Measurements from ENCODE around the gene FUT7.

Gene FUT7

GRCh38 chr9:137011907-137012675 is 19.8 kb downstream of the FUT7 start:
- ChIA-PET POLR2A (no interaction called here), CTCF (interaction anchor here (0.7 to 1.8 kb wide), 5 partner anchors 15 to 23 kb away, joined by 3 to 4 read pairs (median 4); no protein-coding TSS in a partner anchor)
- no peak for DNase-seq (ENCODE audit: low read depth, low spot score)
- H3K4me3 ChIP-seq (ENCODE audit: low read depth, low read length) = no peak overlapping the region
- no peak for TF ChIP-seq CTCF (IDR thresholded peaks at IDR 0.05; ENCODE audit: insufficient read depth, low read length, missing control alignments)

DNA sequence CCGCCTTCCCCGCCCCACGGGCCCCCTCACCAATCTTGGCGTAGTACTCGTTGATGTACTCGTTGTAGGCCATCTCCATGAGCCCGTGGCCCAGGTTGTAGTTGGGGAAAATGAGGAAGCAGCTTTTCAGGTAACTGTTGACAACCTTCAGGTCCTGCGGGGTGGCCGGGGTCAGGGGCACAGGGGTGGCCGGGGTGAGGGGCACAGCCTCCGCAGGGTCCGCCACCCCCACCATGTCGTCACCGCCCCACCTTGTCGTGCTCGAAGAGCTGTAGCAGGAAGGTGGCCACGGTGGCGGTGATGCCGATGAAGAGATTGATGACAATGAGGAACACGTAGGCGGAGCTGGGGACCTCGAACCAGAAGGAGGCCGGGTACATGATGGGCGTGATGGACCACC is 20.7 kb downstream of the FUT7 start:
- POLR2A ChIA-PET = no interaction called here
- CTCF ChIA-PET = interaction anchor here (0.7 to 1.9 kb wide), 6 partner anchors 16 to 64 kb away, joined by 3 to 8 read pairs (median 4); no protein-coding TSS in a partner anchor
- no peak for DNase-seq (ENCODE audit: low read depth, low spot score)
- TF ChIP-seq CTCF (IDR thresholded peaks at IDR 0.05; ENCODE audit: insufficient read depth, low read length, missing control alignments) = no peak
- H3K4me3 ChIP-seq (ENCODE audit: low read depth, low read length) = no peak overlapping the region

DNA sequence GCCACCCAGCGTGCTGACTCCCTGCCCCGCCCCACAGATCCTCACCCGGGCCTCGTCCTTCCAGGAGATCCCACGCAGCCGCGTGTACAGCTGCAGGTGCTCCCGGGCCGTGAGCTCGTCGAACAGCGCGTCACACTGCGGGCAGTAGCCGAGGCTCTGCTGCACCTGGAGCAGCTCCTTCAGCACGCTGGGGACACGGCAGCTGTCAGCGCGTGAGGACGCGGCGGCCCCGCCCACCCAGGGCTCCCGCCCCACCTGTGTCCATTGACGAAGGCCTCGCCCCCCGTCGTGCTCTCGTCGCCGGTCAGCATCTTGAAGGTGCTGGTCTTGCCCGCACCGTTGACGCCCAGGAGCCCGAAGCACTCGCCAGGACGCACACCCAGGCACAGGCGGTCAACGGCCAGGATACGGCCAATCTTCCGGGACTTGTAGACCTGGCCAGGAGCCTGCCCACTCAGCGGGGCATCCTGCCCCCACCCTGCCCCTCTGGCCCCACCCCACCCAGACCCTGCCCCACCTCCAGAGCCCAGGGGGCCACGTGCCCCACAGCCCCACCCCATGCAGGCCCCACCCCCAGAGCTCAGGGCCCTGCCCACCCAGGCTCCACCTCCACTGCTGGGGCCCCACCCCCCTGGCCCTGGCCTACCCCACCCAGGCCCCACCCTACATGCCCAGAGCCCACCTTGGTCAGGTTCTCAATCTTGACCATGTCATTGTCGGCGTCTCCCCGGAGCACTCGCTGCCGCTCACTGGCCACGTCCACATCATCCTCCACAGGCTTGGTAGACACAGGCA is 21.8 kb downstream of the FUT7 start:
- DNase-seq (ENCODE audit: low read depth, low spot score) = no peak
- CTCF ChIA-PET = interaction anchor here (0.9 to 1.9 kb wide), 4 partner anchors 20 to 63 kb away, joined by 3 to 8 read pairs (median 4); no protein-coding TSS in a partner anchor
- POLR2A ChIA-PET = no interaction called here

GRCh38 chr9:137009217-137009616 is 22.7 kb downstream of the FUT7 start:
- no peak overlapping the region for H3K4me3 ChIP-seq (ENCODE audit: low read depth, low read length)
- TF ChIP-seq CTCF (IDR thresholded peaks at IDR 0.05; ENCODE audit: insufficient read depth, low read length, missing control alignments) = no peak
- no peak for DNase-seq (ENCODE audit: low read depth, low spot score)
- CTCF ChIA-PET = interaction anchor here (1.2 to 1.9 kb wide), 3 partner anchors 16 to 61 kb away, joined by 4 to 8 read pairs (median 4); no protein-coding TSS in a partner anchor
- POLR2A ChIA-PET = no interaction called here

More for the DNA sequence above, 21.8 kb downstream of the FUT7 start:
- TF ChIP-seq CTCF (IDR thresholded peaks at IDR 0.05; ENCODE audit: insufficient read depth, low read length, missing control alignments) = no peak
- H3K4me3 ChIP-seq (ENCODE audit: low read depth, low read length) = no peak overlapping the region

- POLR2A ChIA-PET = no interaction called here
- H3K4me3 ChIP-seq (ENCODE audit: low read depth, low read length) = no peak overlapping the region
- no peak for DNase-seq (ENCODE audit: low read depth, low spot score)
- TF ChIP-seq CTCF (IDR thresholded peaks at IDR 0.05; ENCODE audit: insufficient read depth, low read length, missing control alignments) = no peak
- CTCF ChIA-PET = interaction anchor here (1.6 kb wide), 1 partner anchor 17 kb away, joined by 4 read pairs; no protein-coding TSS in a partner anchor
These were observed 23.6 kb downstream of the FUT7 start for GRCh38 chr9:137008312-137008711.

DNA sequence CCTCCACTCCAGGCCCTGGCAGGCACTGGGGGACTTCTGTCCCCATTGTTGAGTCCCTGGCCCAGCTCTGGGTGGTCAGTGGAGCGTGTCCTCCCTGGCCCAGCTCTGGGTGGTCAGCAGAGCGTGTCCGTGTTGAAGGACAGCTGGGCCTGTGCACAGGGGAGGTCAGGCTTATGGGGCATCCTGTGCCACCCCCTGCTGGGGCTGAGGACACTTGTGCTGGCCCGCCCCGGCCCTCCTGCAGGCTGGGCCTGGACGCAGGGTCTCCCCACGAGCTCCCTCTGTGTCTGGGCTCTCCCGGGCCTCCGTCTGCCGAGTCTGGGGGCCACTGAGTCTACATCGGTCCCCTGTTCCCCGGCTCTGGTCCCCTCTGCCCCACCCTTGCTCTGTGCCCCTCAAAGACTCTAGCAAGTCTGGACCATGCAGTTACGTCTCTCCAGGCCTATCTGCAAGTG is 24.0 kb downstream of the FUT7 start:
- POLR2A ChIA-PET = no interaction called here
- no peak for DNase-seq (ENCODE audit: low read depth, low spot score)
- H3K4me3 ChIP-seq (ENCODE audit: low read depth, low read length) = no peak overlapping the region
- no peak for TF ChIP-seq CTCF (IDR thresholded peaks at IDR 0.05; ENCODE audit: insufficient read depth, low read length, missing control alignments)
- CTCF ChIA-PET = interaction anchor here (1.2 kb wide), 1 partner anchor 21 kb away, joined by 3 read pairs; the partner anchor contains the start of gene ABCA2
